NCI-H524 (cell line): Measurements from ENCODE around the gene DNPEP.

Experiments
- DNase-seq, 2 experiments: peaks; one replicate each; lab custom pipeline; 2025; lab: John Stamatoyannopoulos, UW

Gene DNPEP

DNA sequence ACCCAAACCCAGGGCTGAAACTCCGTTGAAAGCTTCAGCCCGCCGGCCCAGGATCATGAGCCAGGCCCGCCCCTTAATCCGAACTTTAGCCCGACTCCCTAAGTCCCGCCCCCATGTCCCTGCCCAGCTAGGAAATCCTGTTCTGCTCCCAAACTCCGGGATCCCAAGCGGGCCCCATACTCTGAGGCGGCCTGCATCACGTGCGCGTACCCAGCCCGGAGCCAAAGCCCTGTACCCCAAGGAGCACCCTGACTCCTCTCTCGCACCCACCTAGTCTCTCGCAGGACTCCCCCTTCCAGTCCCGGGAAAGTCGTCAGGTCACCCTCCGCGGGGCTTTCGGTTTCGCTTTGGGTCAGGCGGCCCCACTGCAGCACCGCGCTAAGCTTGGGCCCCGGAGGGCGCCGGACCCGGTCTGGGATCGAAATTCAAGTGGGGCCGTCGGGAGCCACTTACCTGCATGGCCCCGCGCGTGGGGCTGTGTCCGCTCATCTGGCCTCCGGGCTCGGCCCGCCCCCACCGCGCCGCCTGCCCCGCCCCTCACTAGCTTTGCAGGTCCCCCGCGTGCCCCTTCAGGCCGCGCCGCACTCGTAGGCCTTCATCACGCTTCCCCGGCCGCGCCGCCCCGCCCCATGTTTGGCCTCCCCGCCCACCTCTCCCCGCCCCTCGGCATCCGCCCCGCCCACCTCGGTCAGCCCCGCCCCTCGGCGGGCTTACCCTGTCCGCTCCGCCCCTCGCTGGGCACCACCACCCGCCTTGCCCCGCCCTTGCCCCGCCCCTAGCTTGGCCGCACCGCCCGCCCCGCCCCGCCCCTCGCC lies at the start of gene DNPEP:
DNPEP (minus strand) TSS at position 607 of the 815 bp plus-strand sequence; CDS start at position 489, 118 bp downstream.
- DNase-seq: peak; percentile 77 to 91

GRCh38 chr2:219437141-219437540 lies 49.4 kb upstream of the DNPEP start:
- DNase-seq: no peak

DNA sequence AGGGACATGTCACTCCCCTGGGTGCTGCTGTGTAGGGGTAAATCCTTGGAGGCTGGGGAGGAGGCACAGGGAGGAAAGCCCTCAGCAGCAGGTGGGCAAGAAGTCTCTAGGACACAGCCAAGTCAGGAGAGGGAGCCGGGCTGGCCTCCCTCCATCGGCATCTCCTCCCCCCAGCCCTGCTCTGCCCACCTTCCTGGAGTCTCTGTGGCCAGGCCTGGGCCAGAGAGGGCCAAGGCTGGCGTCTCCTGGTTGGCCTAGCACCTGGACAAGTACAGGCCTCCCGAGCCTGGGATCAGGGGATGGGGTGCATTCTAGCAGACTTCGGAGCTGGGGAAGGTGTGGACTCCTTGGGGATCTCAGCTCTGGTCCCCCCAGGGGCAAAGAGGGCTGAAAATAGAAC lies 48.8 kb upstream of the DNPEP start:
- no peak for DNase-seq

GRCh38 chr2:219435701-219436100 lies 48.0 kb upstream of the DNPEP start:
- DNase-seq: no peak

GRCh38 chr2:219434718-219435525 lies 47.2 kb upstream of the DNPEP start, which contains the start of gene SPEG:
Gene SPEG, plus strand, starts transcription at chr2:219434843. Its CDS starts 135 bp downstream, at chr2:219434978.
- DNase-seq: no peak

DNA sequence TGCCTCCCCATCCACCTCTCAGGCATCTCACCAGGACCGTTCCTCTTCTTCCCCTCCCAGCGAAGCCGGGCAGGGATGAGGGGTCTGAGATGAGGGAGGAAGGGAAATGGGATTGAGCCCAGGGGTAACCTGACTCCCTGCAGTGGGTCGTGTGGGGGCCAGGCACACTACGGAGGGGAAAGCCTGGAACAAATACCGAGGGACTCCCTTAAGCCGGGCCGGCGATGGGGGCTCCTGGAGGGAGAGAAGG lies 46.7 kb upstream of the DNPEP start:
- DNase-seq: no peak

- DNase-seq: no peak
Measured at GRCh38 chr2:219433666-219434467, 46.2 kb upstream of the DNPEP start.

DNA sequence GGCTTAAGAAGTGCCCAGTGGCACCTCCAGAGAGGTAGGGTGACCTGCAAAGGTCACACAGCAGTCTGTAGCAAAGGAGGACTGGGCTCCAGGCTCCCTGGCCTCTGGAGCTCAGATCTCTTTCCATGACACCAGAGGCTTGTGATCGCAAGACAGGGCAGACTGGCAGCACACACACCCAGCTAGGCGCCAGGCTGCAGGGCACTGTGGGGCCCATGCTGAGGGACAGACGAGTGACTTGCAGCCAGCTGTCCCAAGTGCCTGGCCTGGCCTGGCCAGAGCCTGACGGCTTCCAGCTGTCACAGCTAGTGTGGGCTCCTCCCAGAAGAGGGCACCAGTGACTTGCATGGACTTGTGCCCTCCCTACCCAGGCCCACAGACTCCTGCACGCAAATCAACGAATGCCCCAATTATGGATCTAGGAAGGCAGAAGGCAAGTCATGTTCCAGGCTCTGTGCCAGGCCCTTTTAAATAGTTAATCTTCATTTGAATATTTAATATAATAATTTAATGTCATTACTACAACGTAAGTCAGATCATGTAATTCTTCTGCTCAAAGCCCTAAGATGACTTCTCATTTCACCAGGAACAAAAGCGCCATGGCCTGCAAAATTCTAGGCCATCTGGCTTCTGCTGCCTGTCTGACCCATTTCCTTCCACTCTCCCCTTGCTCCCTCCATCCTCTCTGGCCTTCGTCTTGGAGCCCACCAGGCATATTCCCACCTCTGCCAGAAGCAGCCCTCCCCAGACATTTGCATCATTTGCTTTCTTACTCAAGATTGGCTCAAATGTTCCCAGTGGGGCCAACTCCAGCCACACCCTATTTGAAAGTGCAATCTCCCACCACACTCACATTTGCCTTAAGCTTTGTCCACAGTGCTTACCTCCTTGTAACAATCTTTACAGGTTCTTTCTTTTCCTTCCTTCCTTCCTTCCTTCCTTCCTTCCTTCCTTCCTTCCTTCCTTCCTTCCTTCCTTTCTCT lies 43.2 kb upstream of the DNPEP start:
- peak; percentile 43 to 80 for DNase-seq

- no peak for DNase-seq
Measured at GRCh38 chr2:219429958-219430606, 42.4 kb upstream of the DNPEP start.

GRCh38 chr2:219428469-219428868 lies 40.8 kb upstream of the DNPEP start:
- DNase-seq: no peak

DNA sequence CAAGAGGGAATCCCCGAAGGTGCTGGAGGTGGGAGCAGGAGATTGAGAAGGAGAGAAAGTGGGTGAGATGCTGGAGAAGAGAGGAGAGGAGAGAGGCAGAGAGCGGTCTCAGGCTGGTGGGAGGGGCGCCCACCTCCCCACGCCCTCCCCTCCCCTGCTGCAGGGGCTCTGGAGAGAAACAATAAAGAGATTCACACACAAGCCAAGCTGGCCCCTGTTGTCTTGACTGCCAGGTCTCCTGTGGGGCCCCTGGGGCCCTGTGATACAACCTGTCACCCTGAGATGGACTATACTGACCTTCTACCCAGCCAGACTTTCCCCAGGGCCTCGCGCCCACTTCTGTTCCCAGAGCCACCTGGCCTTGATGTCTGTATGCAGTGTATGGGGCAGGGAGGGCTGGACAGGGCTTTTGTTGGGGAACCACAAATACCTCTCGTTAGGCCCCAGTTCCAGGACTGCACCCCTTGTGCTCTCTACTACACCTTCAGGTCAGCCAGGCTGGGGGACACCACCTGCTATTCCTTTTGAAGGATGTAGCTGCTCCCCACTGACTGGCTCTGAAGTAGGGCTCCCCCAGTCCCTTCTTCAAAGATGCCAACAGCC lies 38.9 kb upstream of the DNPEP start:
- no peak for DNase-seq

GRCh38 chr2:219426068-219426443 lies 38.3 kb upstream of the DNPEP start:
- DNase-seq: no peak

DNA sequence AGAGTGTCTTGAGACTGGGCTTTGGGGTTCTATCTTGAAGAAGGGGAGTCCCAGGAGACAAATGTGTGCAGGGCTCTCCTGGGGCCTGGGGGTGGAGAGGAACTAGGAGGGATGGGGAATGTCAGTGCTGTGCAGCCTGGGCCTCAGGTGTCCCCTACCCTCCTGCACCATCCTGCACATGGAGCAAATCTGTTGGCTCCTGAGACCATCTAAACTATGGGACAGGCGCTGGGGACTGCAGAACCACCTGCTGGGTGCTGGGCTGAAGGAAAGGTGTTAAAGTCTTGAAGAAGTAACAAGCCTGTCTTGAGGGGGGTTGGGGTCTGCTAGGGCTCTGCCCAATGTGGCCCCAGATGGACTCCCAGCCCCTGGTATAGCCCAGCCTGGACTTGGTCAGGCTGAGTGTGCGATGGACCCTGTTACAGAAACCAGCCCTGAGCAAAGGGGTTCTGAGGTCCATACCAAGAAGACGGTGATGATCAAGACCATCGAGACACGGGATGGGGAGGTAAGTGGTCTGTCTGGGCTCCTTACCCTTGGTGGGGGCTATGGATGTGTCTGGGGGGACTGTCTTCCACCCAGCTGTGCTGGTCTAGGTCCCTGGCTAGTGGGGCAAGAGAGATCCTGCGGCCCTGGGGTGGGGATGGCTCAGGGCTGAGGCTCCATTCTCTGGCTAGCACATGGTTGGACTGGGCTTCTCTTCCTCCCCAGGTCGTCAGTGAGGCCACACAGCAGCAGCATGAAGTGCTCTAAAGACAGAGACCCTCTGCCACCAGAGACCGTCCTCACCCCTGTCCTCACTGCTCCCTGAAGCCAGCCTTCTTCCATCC lies 37.7 kb upstream of the DNPEP start:
- no peak for DNase-seq

DNA sequence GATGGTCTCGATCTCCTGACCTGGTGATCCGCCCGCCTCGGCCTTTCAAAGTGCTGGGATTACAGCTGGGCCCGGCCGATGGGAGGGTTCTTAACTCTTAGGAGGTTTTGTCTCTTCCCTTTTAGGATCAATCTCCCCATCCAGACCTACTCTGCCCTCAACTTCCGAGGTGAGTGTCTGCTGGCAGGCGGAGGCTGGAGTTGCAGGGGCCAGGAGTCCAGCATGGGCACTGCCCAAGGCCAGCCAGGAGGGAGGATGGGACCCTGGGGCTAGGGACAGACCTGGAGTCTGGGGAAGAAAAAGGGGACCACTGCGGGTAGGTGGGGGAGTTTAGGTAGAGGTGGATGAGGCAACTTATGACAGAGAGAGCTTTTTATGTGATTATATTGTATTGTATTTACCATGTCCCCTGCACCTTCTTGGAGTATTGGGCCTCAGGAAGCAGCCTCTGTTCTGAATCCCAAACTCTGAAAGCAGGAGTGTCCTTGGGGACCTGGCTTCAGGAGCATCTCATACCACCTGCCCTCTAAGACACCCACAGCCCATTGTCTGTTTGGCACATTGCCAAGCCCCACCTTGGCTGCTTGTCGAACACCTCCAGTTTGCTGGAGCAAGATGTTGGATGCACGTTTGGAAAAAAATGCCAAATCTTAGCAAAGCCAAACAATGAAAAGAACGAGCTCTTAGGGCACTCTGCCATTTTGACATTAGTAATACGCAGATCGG lies 36.1 kb upstream of the DNPEP start:
- no peak for DNase-seq

GRCh38 chr2:219422952-219423534 lies 35.3 kb upstream of the DNPEP start:
- DNase-seq: no peak

DNA sequence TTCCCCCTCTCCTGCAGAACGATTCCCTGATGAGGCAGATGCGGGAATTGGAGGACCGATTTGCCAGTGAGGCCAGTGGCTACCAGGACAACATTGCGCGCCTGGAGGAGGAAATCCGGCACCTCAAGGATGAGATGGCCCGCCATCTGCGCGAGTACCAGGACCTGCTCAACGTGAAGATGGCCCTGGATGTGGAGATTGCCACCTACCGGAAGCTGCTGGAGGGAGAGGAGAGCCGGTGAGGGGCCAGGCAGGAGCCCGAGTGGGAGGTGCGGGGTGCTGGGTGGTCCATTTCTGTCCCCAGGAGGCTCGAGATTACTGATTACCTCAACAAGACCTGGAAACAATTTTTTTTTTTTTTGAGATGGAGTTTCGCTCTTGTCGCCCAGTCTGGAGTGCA lies 33.6 kb upstream of the DNPEP start:
- no peak for DNase-seq

GRCh38 chr2:219420687-219421086 lies 33.0 kb upstream of the DNPEP start:
- no peak for DNase-seq
